Astrocyte (in vitro differentiated cells and primary cell): ENCODE measurements around the gene PBX1.

Experiments used
- EZH2 ChIP-seq: IDR thresholded peaks from 2 replicates; pipeline ENCODE4 v1.6.1; 2012; ENCODE audit warnings: mild to moderate bottlenecking, low read length, inconsistent platforms; ENCODE audit not compliant: insufficient read depth
- TF ChIP-seq, protein P1 (sequence below): IDR thresholded peaks from 2 replicates; pipeline ENCODE4 v1.5.1; 2011; ENCODE audit warnings: low read depth, mild to moderate bottlenecking, inconsistent platforms, low read length, moderate library complexity; ENCODE audit not compliant: insufficient read depth

DNA sequence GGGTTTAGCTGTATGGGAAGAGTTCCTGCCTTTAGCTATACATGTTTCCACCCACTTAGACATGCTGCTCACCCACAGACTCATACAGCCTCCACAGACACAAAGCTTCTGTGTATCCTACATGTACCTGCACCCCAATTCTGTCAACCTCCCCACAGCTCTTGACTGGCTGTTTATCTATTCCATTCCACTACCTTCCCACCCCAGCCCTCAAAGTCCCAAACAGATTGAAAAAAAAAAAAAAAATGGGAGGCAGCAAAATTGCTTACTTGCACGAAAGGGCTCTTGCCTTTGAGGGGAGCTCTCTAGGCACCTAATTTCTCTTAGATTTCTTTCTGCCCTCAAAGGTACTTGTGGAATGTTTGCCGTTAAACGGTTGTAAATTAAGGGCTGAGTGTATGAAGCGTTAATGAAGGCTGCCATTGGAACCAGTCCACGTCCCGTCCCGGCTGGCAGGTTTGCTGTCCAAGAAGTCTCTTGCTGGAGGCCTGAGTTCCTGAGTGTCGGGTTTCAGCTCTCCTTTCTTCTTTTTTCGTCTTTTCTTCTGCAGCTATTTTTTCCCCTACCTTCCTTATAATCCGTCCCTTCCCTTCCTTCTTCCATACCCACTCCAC lies 43.6 kb downstream of the PBX1 start:
- TF ChIP-seq, protein P1, sequence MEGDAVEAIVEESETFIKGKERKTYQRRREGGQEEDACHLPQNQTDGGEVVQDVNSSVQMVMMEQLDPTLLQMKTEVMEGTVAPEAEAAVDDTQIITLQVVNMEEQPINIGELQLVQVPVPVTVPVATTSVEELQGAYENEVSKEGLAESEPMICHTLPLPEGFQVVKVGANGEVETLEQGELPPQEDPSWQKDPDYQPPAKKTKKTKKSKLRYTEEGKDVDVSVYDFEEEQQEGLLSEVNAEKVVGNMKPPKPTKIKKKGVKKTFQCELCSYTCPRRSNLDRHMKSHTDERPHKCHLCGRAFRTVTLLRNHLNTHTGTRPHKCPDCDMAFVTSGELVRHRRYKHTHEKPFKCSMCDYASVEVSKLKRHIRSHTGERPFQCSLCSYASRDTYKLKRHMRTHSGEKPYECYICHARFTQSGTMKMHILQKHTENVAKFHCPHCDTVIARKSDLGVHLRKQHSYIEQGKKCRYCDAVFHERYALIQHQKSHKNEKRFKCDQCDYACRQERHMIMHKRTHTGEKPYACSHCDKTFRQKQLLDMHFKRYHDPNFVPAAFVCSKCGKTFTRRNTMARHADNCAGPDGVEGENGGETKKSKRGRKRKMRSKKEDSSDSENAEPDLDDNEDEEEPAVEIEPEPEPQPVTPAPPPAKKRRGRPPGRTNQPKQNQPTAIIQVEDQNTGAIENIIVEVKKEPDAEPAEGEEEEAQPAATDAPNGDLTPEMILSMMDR, result no peak
- TF ChIP-seq EZH2, result no peak
